ENCODE measurements around the gene TCEAL7.

TCEAL7 gene

GRCh38 chrX:103367502-103367901, 37.5 kb downstream of the TCEAL7 start:
- no peak for DNase-seq (ENCODE audit: low read depth in 3 of 3)

- no peak for DNase-seq (ENCODE audit: low read depth in 3 of 3)
These were observed 39.4 kb downstream of the TCEAL7 start for GRCh38 chrX:103369479-103369878.

- DNase-seq (ENCODE audit: low read depth in 3 of 3) = no peak
These were observed 42.8 kb downstream of the TCEAL7 start for GRCh38 chrX:103372886-103373285.

- DNase-seq (ENCODE audit: low read depth in 3 of 3) = no peak
These were observed 43.5 kb downstream of the TCEAL7 start for GRCh38 chrX:103373581-103373980.

GRCh38 chrX:103376118-103376978, 46.3 kb downstream of the TCEAL7 start, which contains the start of gene BEX3:
BEX3 (plus strand) TSS chrX:103376538; CDS start chrX:103377522, 984 bp downstream.
- peak in 1 of 3 experiments; percentile 26 for DNase-seq (ENCODE audit: low read depth in 3 of 3)

- DNase-seq (ENCODE audit: low read depth in 3 of 3) = no peak
These were observed 46.9 kb downstream of the TCEAL7 start for GRCh38 chrX:103376979-103377324.

GRCh38 chrX:103378990-103379389, 49.0 kb downstream of the TCEAL7 start:
- no peak for DNase-seq (ENCODE audit: low read depth in 3 of 3)
